Fibroblast of lung (primary cell): ENCODE data around the gene CNIH4.

Experiments
- CTCF ChIP-seq, 2 donors: IDR thresholded peaks in 1 of 2; conservative IDR thresholded peaks in 1 of 2; 1 replicate in 1 of 2; 2 replicates in 1 of 2; pipeline ENCODE4 v1.5.1; 2011 to 2012; ENCODE audit warnings: low read length in 2 of 2, control low read depth in 1 of 2, inconsistent platforms in 1 of 2, low read depth in 1 of 2, mild to moderate bottlenecking in 1 of 2
- EZH2 ChIP-seq: IDR thresholded peaks from 2 replicates; pipeline ENCODE4 v1.5.1; 2012; ENCODE audit warnings: low read length, control low read depth, mild to moderate bottlenecking; ENCODE audit errors: missing control alignments

DNA sequence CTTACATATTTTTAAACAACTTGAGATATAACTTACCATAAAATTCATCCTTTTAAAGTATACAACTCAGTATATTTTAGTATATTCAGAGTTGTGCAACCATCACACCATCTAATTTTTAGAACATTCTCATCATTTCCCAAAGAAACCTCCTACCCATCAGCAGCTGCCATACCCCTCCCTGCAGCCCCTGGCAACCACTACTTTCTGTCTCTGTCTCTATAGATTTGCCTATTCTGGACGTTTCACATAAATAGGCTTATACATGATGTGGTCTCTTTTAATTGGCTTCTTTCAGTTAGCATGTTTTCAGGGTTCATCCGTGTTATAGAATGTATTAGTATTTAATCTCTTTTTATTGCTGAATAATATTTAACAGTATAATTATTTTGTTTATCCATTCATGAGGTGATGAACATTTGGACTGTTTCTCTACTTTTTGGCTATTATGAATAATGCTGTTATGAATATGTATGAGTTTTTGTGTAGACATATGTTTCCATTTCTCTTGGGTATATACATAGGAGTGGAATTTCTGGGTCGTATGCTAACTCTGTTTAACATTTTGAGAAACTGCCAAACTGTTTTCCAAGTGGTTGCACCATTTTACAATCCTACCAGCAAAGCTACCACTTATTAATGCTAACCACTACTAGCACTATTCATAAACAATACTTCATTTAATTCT, 48.4 kb downstream of the CNIH4 start:
- TF ChIP-seq CTCF (conservative IDR thresholded peaks at IDR 0.05 in 1 of 2, IDR thresholded peaks at IDR 0.05 in 1 of 2; ENCODE audit: low read depth in 1 of 2, low read length in 2 of 2) = no peak
- no peak for TF ChIP-seq EZH2
